Cardiac fibroblast (primary cell): Measurements from ENCODE around the gene CCSER1.
A peak's percentile ranks its signal among the peaks of the same experiment; 100 is the strongest.

ENCODE experiments used
- DNase-seq, 2 donors: peaks; one replicate each; pipeline versions ENCODE4 v3.0.0 to v3.0.0-alpha.2; 2010; ENCODE audit warnings: low read depth in 2 of 2
- H3K4me3 ChIP-seq, 2 donors: replicated peaks in 1 of 2; 1 replicate in 1 of 2; 2 replicates in 1 of 2; pipeline ENCODE4 v1.5.1; 2011; ENCODE audit warnings: low read depth in 2 of 2, low read length in 2 of 2, mild to moderate bottlenecking in 2 of 2, moderate library complexity in 1 of 2
- TF ChIP-seq, protein P1 (sequence below): IDR thresholded peaks from one replicate; pipeline ENCODE4 v1.5.1; 2011; ENCODE audit warnings: low read depth, mild to moderate bottlenecking, low read length, inconsistent platforms

Gene CCSER1

DNA sequence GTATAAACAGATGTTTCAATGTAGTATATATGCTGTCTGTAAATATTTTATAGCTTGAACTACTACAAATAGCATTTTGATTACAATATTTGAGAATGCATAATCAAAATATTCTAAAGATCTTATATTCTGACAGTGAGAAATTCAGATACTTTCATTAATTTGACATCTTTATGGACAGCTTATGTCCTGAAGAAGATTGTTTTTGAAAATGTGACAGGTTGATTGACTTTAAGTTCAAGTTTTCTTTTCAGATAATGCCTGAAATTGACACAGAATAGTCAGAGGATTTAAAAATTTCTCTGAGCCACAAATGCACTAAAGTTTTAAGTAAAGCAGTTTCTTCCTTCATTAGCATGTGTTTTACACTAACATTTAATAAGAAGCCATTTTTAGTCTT is 799.8 kb downstream of the CCSER1 start:
- DNase-seq, result no peak
- TF ChIP-seq, protein P1, sequence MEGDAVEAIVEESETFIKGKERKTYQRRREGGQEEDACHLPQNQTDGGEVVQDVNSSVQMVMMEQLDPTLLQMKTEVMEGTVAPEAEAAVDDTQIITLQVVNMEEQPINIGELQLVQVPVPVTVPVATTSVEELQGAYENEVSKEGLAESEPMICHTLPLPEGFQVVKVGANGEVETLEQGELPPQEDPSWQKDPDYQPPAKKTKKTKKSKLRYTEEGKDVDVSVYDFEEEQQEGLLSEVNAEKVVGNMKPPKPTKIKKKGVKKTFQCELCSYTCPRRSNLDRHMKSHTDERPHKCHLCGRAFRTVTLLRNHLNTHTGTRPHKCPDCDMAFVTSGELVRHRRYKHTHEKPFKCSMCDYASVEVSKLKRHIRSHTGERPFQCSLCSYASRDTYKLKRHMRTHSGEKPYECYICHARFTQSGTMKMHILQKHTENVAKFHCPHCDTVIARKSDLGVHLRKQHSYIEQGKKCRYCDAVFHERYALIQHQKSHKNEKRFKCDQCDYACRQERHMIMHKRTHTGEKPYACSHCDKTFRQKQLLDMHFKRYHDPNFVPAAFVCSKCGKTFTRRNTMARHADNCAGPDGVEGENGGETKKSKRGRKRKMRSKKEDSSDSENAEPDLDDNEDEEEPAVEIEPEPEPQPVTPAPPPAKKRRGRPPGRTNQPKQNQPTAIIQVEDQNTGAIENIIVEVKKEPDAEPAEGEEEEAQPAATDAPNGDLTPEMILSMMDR, result no peak
- H3K4me3 ChIP-seq, result no peak overlapping the region

DNA sequence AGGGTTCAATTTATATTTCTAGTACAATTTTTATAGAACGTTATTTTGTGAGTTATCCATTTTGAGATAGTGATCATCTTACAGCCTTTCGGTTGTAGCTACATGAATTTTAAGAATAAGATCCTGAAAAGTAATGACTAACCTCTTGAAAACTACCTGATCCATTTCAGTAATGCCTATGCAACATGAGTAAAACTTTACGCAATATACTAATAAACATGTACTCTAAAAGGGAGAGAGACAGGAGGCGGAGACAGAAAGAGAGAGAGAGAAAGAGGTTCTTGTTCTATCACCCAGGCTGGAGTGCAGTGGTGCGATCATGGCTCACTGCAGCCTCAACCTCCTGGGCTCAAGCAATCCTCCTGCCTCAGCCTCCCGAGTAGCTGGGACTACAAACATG is 816.1 kb downstream of the CCSER1 start:
- no peak for DNase-seq
- no peak overlapping the region for H3K4me3 ChIP-seq
- TF ChIP-seq, protein P1, result no peak

DNA sequence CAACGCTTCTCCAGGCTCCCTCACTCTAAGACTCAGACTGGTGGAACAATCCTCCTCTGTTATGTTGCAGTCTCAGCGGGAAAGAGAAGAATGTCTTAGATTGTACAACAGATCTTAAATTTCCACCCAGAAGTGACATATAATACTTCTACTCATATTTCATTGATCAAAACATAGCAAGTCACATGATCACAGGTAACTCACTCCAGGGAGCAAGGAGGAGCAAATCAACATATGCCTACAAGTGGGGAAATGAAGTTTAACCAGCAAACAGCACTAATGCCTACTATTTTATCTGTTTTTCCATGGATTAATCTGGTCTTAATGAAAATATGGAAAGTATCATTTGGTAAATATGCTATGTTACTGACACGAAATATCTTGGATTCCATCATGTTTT is 819.8 kb downstream of the CCSER1 start:
- no peak for DNase-seq
- TF ChIP-seq, protein P1, result no peak
- H3K4me3 ChIP-seq, result no peak overlapping the region

DNA sequence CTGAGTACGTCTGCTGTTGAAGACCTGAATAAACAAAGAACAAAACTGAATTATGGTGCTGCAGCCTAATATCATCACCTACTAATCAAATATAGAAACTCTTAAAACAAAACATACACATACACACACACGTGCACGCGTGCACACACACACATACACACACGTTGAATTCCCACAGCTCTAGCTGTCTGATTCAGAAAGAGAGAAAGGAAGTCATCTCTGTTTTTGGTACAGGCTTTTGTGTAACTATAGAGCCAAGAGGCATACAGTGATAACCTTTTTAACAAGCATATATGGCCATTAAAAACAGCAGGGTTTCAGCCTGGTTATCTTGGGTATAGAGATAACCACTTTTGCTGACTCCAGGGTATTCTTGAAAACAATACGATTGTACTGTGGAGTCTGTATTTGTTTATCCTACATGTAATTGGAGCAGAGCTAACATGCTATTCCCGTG is 823.2 kb downstream of the CCSER1 start:
- peak in 1 of 2 donors; percentile 0 for DNase-seq

DNA sequence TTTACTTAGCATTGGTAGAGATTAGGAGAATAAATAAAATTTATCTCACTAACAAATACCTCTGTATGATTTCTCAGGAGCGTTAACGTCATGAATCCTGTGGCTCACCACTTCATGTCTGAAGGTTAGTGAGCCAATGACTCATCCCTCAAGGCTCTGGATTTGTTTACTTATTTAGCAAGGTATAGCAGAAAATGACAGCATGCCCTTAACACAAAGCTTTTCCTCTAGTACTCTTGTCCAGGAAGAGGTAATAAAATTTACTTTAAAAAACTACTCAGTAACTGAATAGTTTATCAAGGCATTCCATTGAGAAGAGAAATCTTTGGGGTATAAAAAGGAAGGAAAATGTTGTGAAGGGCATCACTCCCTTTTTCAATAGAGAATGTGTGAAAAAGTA is 823.8 kb downstream of the CCSER1 start:
- no peak overlapping the region for H3K4me3 ChIP-seq
- peak; percentile 27 to 41 for DNase-seq
- TF ChIP-seq, protein P1, result no peak

More for the DNA sequence above, 823.2 kb downstream of the CCSER1 start:
- TF ChIP-seq, protein P1, result no peak
- no peak overlapping the region for H3K4me3 ChIP-seq

DNA sequence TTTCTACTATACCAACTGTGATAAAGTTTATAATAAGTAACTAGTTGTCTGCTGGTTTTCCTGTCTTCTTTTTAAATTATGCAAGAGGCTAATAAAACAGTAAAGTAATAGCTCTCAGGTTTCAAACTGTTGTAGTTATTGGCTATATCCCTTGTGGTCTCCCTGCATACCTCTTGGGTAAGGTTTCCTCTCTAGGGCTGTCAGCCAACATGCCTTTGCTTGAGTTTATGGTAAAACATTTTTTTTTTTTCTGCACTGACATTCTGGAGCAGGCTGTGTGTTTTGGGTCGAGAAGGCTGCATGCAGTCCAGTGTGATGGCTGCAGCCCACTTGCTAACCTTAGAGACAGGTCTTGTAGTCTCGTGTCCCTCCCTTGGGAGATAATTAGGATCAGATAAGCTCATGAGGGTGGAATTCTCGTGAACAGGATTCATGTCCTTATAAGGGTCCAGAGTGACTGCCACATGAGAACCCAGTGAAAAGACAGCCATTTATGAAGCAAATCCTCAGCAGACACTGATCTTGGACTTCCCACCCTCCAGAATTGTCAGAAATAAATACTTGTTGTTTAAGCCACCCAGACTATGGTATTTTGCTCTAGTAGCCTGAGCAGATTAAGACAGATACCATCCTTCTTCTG is 831.2 kb downstream of the CCSER1 start:
- H3K4me3 ChIP-seq, result no peak overlapping the region
- DNase-seq, result peak; percentile 5 to 45
- TF ChIP-seq, protein P1, result no peak

DNA sequence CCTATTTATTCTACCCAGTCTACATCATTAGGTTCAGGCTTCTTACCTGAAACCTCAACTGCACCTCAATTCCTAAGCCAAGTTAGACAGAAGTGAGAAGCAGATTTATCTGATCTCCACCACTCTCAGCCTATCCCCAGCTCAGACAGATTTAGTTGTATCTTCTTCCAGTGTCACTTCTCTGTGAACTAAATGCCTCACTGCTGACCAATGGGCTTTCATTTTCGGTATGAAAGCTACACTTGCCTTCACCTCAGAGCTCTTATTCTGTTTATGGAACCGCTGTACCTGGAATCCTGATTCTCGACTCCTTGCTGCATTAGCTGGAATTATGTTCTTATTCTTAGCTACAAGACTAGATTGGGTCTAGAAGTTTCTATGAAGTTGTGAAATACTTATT is 833.2 kb downstream of the CCSER1 start:
- no peak overlapping the region for H3K4me3 ChIP-seq
- DNase-seq, result no peak
- TF ChIP-seq, protein P1, result no peak
